ENCODE measurements around the gene BEAN1. TPM values are rescaled to one million over a fixed set of nuclear protein-coding genes. Genes with fewer than 3 reads are reported as not detected.

BEAN1 gene
- total and polyA plus RNA-seq, 12 donors: 0.26 to 9.6 (median 2.0) TPM

DNA sequence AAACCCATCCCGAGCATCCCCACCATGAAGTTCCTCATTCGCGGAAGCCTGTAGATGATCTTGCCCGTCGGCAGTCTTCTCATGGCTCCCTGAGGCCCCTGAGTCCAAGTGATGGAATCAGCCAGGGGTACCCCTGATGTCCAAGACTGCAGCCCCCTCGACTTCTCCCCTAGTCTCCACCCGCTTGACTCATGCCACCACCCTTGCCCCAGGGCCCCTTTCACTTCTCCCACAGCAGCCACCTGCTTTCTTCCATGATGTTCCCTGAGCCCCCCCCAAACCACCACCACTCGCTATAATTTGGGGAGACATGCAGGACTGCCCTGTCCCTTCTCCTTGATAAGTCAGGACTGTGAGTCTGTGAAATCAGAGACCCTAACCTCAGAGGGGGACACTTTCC lies 11.4 kb downstream of the BEAN1 start:
- Histone ChIP-seq H3K36me3 (no peaks in the 10 kb centered on the region), H3K27me3 (peaks cover 0 to 7% (median 0%) of the 10 kb centered on the region in 7 donors), H3K27ac (no peak overlapping the region), H3K4me3 (no peak overlapping the region), H3K9me3 (no peaks in the 10 kb centered on the region), H3K4me1 (no peaks in the 10 kb centered on the region)
- DNase-seq: no peak
- TF ChIP-seq, protein P1, sequence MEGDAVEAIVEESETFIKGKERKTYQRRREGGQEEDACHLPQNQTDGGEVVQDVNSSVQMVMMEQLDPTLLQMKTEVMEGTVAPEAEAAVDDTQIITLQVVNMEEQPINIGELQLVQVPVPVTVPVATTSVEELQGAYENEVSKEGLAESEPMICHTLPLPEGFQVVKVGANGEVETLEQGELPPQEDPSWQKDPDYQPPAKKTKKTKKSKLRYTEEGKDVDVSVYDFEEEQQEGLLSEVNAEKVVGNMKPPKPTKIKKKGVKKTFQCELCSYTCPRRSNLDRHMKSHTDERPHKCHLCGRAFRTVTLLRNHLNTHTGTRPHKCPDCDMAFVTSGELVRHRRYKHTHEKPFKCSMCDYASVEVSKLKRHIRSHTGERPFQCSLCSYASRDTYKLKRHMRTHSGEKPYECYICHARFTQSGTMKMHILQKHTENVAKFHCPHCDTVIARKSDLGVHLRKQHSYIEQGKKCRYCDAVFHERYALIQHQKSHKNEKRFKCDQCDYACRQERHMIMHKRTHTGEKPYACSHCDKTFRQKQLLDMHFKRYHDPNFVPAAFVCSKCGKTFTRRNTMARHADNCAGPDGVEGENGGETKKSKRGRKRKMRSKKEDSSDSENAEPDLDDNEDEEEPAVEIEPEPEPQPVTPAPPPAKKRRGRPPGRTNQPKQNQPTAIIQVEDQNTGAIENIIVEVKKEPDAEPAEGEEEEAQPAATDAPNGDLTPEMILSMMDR (IDR thresholded peaks at IDR 0.05): no peak
- intact Hi-C loops (cut with DNase I): no loop called here
- 81 to 93% methylated on average over 8 of the region's 8 CpGs for whole genome bisulfite sequencing, 2 donors
- no peak for ATAC-seq

- peaks cover 0 to 7% (median 0%) of the 10 kb centered on the region in 7 donors for H3K27me3 ChIP-seq
- TF ChIP-seq, protein P1 (IDR thresholded peaks at IDR 0.05): no peak
- DNase-seq: no peak
- no peaks in the 10 kb centered on the region for H3K4me1 ChIP-seq
- WGBS, 2 donors: 86 to 96% methylated on average over 5 of the region's 5 CpGs
- no peak for ATAC-seq
- H3K27ac ChIP-seq: no peak overlapping the region
- no peaks in the 10 kb centered on the region for H3K36me3 ChIP-seq
- no peak overlapping the region for H3K4me3 ChIP-seq
- intact Hi-C loops (cut with DNase I): no loop called here
- H3K9me3 ChIP-seq: no peaks in the 10 kb centered on the region
These were observed 12.1 kb downstream of the BEAN1 start for GRCh38 chr16:66439051-66439730.

DNA sequence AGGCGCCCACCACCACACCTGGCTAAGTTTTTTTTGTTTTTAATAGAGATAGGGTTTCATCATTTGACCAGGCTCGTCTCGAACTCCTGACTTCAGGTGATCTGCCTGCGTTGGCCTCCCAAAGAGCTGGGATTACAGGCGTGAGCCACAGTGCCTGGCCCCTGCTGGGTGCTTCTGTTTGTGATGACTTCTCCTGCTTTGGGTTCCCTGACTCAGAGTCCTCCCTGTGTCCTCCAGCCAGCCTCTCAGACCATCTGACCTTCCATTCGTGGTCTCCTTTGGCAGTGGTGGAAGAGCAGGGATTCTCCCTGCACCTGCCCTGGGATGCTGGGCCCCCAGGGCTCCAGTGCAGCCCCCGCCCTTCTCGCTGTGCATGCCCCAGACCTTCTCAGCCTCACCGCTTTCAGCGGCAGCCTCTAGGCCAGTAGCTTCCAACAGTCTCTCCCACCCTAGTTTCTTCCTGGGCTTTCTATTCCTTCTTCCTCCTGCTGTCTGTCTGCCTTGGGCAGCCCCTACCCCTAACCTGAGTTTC lies 13.2 kb downstream of the BEAN1 start:
- no peaks in the 10 kb centered on the region for H3K4me1 ChIP-seq
- ATAC-seq (no peak), DNase-seq (no peak)
- TF ChIP-seq, protein P1 (IDR thresholded peaks at IDR 0.05): no peak
- intact Hi-C loops (cut with DNase I): no loop called here
- no peak overlapping the region for H3K27ac ChIP-seq
- H3K9me3 ChIP-seq: no peaks in the 10 kb centered on the region
- H3K4me3 ChIP-seq: no peak overlapping the region
- H3K27me3 ChIP-seq: peaks cover 0 to 7% (median 0%) of the 10 kb centered on the region in 7 donors
- H3K36me3 ChIP-seq: no peaks in the 10 kb centered on the region
- WGBS, 2 donors: 91 to 94% methylated on average over 10 of the region's 10 CpGs

- DNase-seq: no peak
- WGBS, 2 donors: 96 to 97% methylated on average over 11 of the region's 11 CpGs
- no peaks in the 10 kb centered on the region for H3K9me3 ChIP-seq
These were observed 13.9 kb downstream of the BEAN1 start for GRCh38 chr16:66440970-66441369.

More at GRCh38 chr16:66440970-66441369, 13.9 kb downstream of the BEAN1 start:
- TF ChIP-seq, protein P1 (IDR thresholded peaks at IDR 0.05): no peak
- peaks cover 0 to 7% (median 0%) of the 10 kb centered on the region in 7 donors for H3K27me3 ChIP-seq
- H3K27ac ChIP-seq: no peak overlapping the region
- no peaks in the 10 kb centered on the region for H3K4me1 ChIP-seq
- H3K4me3 ChIP-seq: no peak overlapping the region
- H3K36me3 ChIP-seq: no peaks in the 10 kb centered on the region
- no peak for ATAC-seq
- intact Hi-C loops (cut with DNase I): no loop called here

Measured in heart right ventricle (tissue), 16 donors.